Heart left ventricle (tissue), 13 donors: ENCODE data around the gene C3orf49.

Source experiments
- CTCF ChIP-seq, 12 donors: fragments of 200-600 bp; sonication (generic) in 4 of 12; IDR thresholded peaks; one replicate each; pipeline versions ENCODE4 v1.5.0 to v1.8.0; 2018 to 2022; ENCODE audit warnings: antibody characterized with exemption in 12 of 12, mild to moderate bottlenecking in 5 of 12
- POLR2A ChIP-seq, 2 donors: fragments of 450-650 bp; IDR thresholded peaks; one replicate each; pipeline ENCODE4 v1.6.1; 2017; ENCODE audit warnings: antibody characterized with exemption in 2 of 2, mild to moderate bottlenecking in 2 of 2, moderate library complexity in 2 of 2
- donor health status: ischemic (EF 13 %, LVEDD 7.1; RV severe dilation, severe dysfunction).
- donor health status: DM: no; HTN: yes; CAD: no.
- donor health status: DM: no; HTN: no; CAD: no.
- donor health status: ischemic (EF 25% LVEDD 6.9; RV normal size, moderate dysfunction).
- donor health status: ischemic (EF 25% LVEDD 5.7; RV mildly dilated, moderate dysfunction).
- donor health status: ischemic (EF 35%, LVEDD 5.7; RV mildly dilated, moderate dysfunction).
- donor health status: nonischemic (EF 11% LVEDD 7.7; RV severe dilation, severe dysfunction).
- donor health status: DM: yes; HTN: yes; CAD: no.
- donor health status: PGD.
- donor health status: ischemic (EF 29% LVEDD 5.4; RV normal size, mild dysfunction).
- donor health status: nonischemic (EF 23%, LVEDD 6.1; RV moderate dilation, normal function).

DNA sequence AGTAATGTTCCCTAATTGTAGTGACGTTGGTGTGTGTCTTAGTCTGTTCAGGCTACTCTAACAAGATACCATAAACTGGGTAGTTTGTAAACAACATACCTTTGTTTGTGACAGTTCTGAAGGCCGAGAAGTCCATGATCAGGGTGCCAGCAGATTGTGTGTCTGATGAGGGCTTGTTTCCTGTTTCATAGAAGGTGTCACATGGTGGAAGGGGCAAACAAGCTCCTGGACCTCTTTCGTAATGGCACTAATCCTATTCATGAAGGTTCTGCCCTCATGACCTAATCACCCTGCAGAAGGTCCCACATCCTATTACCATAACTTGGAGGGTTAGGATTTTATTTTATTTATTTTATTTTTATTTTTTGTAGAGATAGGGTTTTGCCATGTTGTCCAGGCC, 55.7 kb downstream of the C3orf49 start:
- TF ChIP-seq CTCF (IDR thresholded peaks at IDR 0.05) (no peak), POLR2A (IDR thresholded peaks at IDR 0.05) (no peak)
